Endometrial microvascular endothelial cells (primary cell): ENCODE data around the gene MNX1. TPM values are rescaled to one million over a fixed set of nuclear protein-coding genes. Genes with fewer than 3 reads are reported as not detected.

ENCODE experiments used
- in situ Hi-C: cut with HindIII; loops from 2 replicates; pipeline ENCODE4 v1.10.0; 2017; ENCODE audit warnings: low sequenced_read_pairs, low pct_unique_long_range_greater_than_20kb; ENCODE audit errors: inconsistent ontology term
- total RNA-seq: library from RNA; depleted of rRNA; stranded (reverse); fragments of >200 nt; gene quantifications from one replicate; pipeline ENCODE4 v1.2.3, GENCODE V29; 2015; ENCODE audit errors: inconsistent ontology term

Gene MNX1
- total RNA-seq, 1 donor from 2014 or later: not detected

DNA sequence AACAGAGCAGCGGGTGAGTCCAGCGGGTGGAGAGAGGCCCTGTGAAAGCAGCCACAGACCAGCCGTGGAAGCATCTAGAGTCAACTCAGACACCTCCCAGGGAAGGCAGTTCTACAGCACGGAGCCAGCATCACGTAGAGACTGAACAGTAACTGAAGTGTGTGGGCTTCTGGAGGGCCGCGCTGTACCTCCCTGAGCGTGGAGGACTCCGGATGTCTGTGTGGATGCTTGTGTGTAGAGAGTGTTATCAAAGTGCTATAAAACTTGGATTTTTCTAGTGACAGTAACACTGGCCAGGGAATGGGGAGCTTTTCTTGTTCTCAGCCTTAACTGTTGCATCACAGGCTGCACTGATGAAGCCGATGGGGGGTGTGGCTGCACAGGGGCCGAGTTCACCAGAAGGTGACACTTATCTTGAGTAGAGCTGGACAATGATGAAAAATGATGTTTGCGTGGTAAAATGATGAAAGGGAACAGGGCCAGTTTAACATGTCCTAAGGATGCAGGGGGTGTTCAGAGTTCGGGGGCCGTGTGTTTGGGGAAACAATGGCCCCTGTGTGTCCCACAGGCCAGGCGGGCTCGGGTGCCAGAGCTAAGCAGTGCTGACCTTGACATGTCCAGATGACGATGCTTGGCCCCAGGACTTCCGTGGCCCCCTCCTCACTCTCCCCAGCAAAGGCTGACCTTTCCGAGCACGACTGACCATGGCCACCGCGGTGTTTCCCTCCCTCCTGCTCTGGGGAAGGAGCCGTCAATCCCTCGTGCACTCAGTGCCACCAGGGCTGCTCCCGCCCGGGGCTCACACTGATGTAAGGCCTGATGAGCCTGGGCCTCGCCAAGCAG is 21.9 kb downstream of the MNX1 start:
- in situ Hi-C loops: no loop called here

DNA sequence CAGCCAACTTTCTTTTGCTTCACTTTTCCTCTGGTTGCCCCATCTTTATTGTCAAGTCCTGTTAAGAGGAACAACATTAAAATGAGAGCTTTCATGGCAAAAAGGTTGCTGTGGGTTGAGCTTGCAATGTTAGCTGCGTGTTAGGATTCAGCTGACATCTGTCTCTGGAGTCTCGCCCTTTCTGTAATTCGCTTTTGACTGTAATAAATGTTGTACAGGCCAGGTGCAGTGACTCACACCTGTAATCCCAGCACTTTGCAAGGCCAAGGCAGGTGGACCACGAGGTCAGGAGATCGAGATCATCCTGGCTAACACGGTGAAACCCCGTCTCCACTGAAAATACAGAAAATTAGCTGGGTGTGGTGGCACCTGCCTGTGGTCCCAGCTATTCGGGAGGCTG is 24.1 kb downstream of the MNX1 start:
- in situ Hi-C loops: no loop called here

DNA sequence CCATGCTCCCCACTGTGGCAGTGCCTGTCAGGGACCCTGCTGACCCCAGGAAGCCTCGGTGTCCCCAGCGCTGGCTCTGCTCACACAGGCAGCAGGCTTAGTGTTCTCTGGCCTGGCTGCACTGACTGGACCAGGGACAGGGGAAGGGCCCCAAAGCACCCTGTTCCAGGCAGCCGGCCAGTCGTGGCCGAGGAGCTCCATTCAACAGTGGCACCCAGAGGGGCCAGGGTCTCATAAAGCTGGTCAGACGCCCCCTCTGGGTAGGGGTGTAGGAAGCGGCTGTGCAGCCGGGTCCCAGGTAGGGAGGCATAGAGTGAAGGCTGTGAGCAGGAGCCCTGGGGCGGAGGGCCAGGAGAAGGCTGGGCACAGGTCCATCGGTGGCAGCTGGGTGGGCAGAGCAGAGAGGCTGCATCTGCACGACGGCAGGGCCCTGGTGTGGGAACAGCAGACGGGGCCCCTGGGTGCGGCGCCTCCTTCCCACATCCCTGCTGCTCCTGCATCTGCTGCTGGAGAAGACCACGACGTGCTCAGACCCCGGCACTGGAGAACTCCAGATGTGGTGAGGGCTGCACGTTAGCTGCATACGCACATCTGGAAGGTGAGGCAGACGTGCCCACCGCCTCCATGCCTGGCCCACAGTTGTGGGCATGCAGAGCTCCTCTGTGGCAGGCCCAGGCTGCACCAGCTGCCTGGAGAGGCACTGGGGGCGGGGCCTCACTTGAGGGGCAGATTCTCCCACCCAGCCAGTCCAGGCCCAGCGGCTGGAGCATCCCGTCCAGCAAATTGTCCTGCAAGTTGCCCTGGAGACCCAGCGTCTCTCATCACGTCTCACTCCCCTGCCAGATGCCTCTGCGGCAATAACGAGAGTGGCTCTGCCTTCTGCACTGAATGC is 25.1 kb downstream of the MNX1 start:
- in situ Hi-C loops: no loop called here

DNA sequence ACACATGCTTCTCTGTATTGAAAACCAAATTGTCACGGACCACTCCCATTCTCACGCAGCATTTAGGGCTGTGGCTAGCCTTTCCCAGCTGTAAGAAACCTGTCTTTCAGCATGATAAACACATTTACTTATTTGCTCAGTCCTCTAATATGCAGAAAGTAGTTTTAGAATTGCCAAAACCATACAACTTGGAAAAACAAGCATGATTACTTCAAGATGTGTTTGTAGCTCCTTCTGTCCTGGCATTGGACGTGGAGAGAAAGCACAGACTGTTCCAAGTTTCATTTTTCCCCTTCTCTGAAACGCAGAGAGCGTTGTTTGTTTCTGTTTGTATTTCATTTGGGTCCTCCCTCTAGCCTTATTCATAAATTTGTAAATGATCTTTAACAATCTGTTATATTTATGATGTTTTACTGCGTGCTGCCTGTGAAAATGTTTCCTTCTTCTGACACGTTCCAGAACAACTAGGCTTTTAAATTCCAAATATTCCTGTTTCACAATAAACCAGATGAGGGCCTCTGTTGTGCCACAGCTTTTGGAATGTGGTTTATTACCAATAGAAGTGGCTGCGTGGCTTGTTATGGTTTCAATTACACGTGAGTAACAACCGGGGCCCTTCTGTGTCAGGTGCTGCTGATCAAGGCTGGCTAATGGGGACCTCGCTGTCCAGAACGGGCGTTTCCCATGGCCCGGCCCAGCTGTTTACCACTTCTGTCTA is 26.1 kb downstream of the MNX1 start:
- in situ Hi-C loops: no loop called here

- in situ Hi-C loops: no loop called here
Measured at GRCh38 chr7:156979711-156980110, 30.8 kb downstream of the MNX1 start.

GRCh38 chr7:156979007-156979606 is 31.4 kb downstream of the MNX1 start:
- in situ Hi-C loops: no loop called here

DNA sequence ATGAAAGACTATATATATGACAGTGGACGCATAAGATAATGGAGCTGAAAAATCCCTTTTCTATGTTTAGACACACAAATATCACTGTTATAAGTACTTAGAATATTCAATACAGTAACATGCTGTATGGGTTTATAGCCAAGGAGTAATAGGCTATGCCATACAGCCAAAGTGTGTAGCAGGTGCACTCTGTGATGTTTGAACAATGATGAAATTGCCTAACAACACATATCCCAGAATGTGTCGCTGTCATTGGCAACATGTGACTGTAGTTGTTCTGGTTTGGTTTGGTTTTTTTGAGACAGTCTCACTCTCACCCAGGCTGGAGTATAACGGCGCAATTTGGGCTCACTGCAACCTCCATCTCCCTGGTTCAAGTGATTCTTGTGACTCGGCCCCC is 34.8 kb downstream of the MNX1 start:
- in situ Hi-C loops: no loop called here

GRCh38 chr7:156969972-156970420 is 40.5 kb downstream of the MNX1 start:
- in situ Hi-C loops: no loop called here

- in situ Hi-C loops: no loop called here
Measured at GRCh38 chr7:156968183-156968582, 42.3 kb downstream of the MNX1 start.

- in situ Hi-C loops: no loop called here
Measured at GRCh38 chr7:156966387-156966786, 44.1 kb downstream of the MNX1 start.

DNA sequence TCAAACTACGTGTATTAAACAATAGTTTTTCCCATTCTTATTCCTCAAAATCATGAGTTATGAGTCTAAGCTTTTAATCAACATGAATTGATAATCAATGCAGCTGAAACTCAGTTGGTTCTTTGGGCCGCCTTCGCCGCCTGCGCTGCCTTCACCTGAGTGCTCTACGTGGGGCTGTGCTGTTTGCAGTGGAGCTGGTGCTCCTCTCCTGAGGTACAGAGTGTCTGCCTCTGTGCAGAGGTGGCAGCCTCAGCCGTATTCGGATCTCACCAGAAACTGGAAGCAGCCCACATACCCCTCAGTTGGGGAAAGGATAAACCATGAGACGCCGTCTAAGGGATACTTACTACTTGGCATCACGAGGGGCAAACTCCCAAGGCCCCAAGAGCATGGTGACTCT is 45.5 kb downstream of the MNX1 start:
- in situ Hi-C loops: no loop called here

DNA sequence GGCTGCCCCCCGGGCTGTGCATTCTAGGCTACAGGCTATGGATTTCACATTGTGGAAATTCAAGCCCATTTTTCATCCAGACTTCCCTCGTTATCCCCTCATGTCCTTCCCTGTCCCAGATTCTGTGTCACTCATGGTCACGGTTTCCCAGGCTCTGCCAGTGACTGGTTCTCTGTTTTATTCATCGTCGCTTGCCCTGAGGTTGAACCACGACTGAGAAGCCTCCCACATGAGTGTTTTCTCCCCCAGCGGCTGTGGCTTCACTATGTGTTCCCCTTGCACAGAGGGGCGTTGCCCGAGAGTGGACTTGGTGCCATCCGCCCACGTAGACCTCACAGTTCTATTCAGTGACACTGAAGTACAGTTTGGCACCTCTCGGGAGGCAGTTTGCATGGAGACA is 47.0 kb downstream of the MNX1 start:
- in situ Hi-C loops: no loop called here

DNA sequence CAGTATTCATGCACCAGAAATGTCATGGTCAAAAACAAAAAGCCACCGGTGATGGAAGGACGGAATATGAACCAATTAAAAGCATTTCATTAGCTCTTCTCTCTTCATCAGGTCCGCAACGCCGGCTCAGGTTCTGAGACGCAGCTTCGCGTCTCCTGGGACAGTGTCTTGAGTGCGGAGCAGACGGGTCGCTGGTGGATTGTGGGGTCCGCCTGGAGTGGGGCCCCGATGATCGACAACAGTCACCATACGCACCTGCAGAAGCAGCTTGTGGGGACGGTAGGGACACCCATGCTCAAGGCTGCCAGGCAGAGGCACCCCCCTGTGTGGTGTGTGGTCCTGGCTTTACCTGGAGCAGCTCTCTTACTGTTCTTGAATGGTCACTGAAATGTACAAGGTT is 47.6 kb downstream of the MNX1 start:
- in situ Hi-C loops: no loop called here

GRCh38 chr7:156962145-156962544 is 48.3 kb downstream of the MNX1 start:
- in situ Hi-C loops: no loop called here

GRCh38 chr7:156956727-156957126 is 53.7 kb downstream of the MNX1 start:
- in situ Hi-C loops: no loop called here

- in situ Hi-C loops: no loop called here
Measured at GRCh38 chr7:156954941-156955340, 55.5 kb downstream of the MNX1 start.
